IMR-90 (cell line): ENCODE data around the gene MDM2. TPM values are rescaled to one million over a fixed set of nuclear protein-coding genes. Genes with fewer than 3 reads are reported as not detected.
A peak's percentile ranks its signal among the peaks of the same experiment; 100 is the strongest.
"Not testable (repeated sequence)": the region's sequence is repeated elsewhere in the genome, so short reads cannot be mapped to it uniquely, and the experiment has no call there.

Experiments
- ATAC-seq: fragments of 200-7000 bp; cut with Tn5 transposase; 2 replicates; pipeline ENCODE4 v1.9.1; 2020; ENCODE audit warnings: low read depth, mild to moderate bottlenecking, moderate library complexity
- BruUV-seq: library from RNA; stranded (reverse); fragments of 400-500 nt; replicated peaks from 2 replicates; lab custom pipeline; 2021; lab: Mats Ljungman, UMichigan
- CTCF ChIA-PET: fragments of 300-600 bp; formaldehyde crosslinking; extraction: SDS; loops from one replicate; lab custom pipeline; 2021; ENCODE audit warnings: antibody characterized with exemption; lab: Yijun Ruan, JAX
- POLR2A ChIA-PET: fragments of 300-600 bp; sonication (Branson Sonifier 250); formaldehyde crosslinking; loops from one replicate; lab custom pipeline; 2022; ENCODE audit warnings: antibody characterized with exemption; ENCODE audit not compliant: unreplicated experiment; lab: Charles Lee
- DNase-seq: peaks from one replicate; pipeline ENCODE4 v3.0.0; 2013
- H2AFZ ChIP-seq: replicated peaks from 2 replicates; pipeline ENCODE3; 2013; ENCODE audit warnings: low read length, mild to moderate bottlenecking; ENCODE audit not compliant: poor library complexity
- H2AK5ac ChIP-seq: 2 replicates; pipeline ENCODE4 v1.6.1; 2013; ENCODE audit warnings: low read depth, low read length, inconsistent platforms
- H2AK9ac ChIP-seq: replicated peaks from 2 replicates; pipeline ENCODE3; 2013; ENCODE audit warnings: mild to moderate bottlenecking, low read depth, low read length, moderate library complexity; ENCODE audit not compliant: poor library complexity
- H2BK120ac ChIP-seq: 2 replicates; pipeline ENCODE4 v1.6.1; 2013; ENCODE audit warnings: low read depth, low read length, inconsistent platforms
- H2BK15ac ChIP-seq: 3 replicates; pipeline ENCODE4 v1.6.1; 2013; ENCODE audit warnings: low read depth, low read length, inconsistent platforms
- H2BK20ac ChIP-seq: 2 replicates; pipeline ENCODE4 v1.6.1; 2013; ENCODE audit warnings: low read depth, mild to moderate bottlenecking, inconsistent platforms, low read length, moderate library complexity
- H2BK5ac ChIP-seq: 2 replicates; pipeline ENCODE4 v1.6.1; 2013; ENCODE audit warnings: mild to moderate bottlenecking, low read depth, low read length, inconsistent platforms; ENCODE audit not compliant: poor library complexity, severe bottlenecking
- H3K14ac ChIP-seq: replicated peaks from 2 replicates; pipeline ENCODE4 v1.6.1; 2013; ENCODE audit warnings: low read depth, low read length, inconsistent platforms
- H3K18ac ChIP-seq: 2 replicates; pipeline ENCODE4 v1.6.1; 2013; ENCODE audit warnings: low read depth, low read length, control low read depth
- H3K23ac ChIP-seq: 2 replicates; pipeline ENCODE4 v1.6.1; 2013; ENCODE audit warnings: low read depth, low read length, inconsistent platforms
- H3K27ac ChIP-seq: 2 replicates; pipeline ENCODE4 v1.5.1; 2013; ENCODE audit warnings: mild to moderate bottlenecking, control low read depth, low read length; ENCODE audit not compliant: insufficient read depth
- H3K27me3 ChIP-seq: 2 replicates; pipeline ENCODE4 v1.6.1; 2013; ENCODE audit warnings: low read length; ENCODE audit not compliant: control insufficient read depth, insufficient read depth
- H3K36me3 ChIP-seq: 2 replicates; pipeline ENCODE4 v1.6.1; 2013; ENCODE audit warnings: low read length, mixed read lengths; ENCODE audit not compliant: control insufficient read depth, insufficient read depth
- H3K4ac ChIP-seq: 2 replicates; pipeline ENCODE4 v1.6.1; 2013; ENCODE audit warnings: low read depth, low read length, inconsistent platforms
- H3K4me1 ChIP-seq: 2 replicates; pipeline ENCODE4 v1.6.1; 2013; ENCODE audit warnings: low read length, mixed read lengths; ENCODE audit not compliant: control insufficient read depth, insufficient read depth
- H3K4me2 ChIP-seq: 2 replicates; pipeline ENCODE4 v1.6.1; 2013; ENCODE audit warnings: low read depth, mild to moderate bottlenecking, control low read depth, low read length, moderate library complexity
- H3K4me3 ChIP-seq: 2 replicates; pipeline ENCODE4 v1.5.1; 2013; ENCODE audit warnings: low read depth, mild to moderate bottlenecking, control low read depth, low read length, moderate library complexity; ENCODE audit not compliant: insufficient read depth
- H3K56ac ChIP-seq: 2 replicates; pipeline ENCODE4 v1.6.1; 2013; ENCODE audit warnings: low read length, inconsistent platforms; ENCODE audit not compliant: insufficient read depth; ENCODE audit errors: extremely low read depth
- H3K79me1 ChIP-seq, 2 experiments: 2 replicates each; pipeline ENCODE4 v1.6.1; 2013; ENCODE audit warnings: low read length in 2 of 2, inconsistent platforms in 1 of 2, low read depth in 1 of 2
- H3K9ac ChIP-seq: 2 replicates; pipeline ENCODE4 v1.6.1; 2013; ENCODE audit warnings: low read depth, low read length, control low read depth
- H3K9me1 ChIP-seq: 2 replicates; pipeline ENCODE4 v1.6.1; 2013; ENCODE audit warnings: low read length, inconsistent platforms; ENCODE audit not compliant: insufficient read depth
- H3K9me3 ChIP-seq: 2 replicates; pipeline ENCODE4 v1.6.1; 2013; ENCODE audit warnings: low read length; ENCODE audit not compliant: control insufficient read depth, insufficient read depth
- H4K20me1 ChIP-seq: 2 replicates; pipeline ENCODE4 v1.6.1; 2013; ENCODE audit warnings: low read length, inconsistent platforms; ENCODE audit not compliant: insufficient read depth
- H4K5ac ChIP-seq: 2 replicates; pipeline ENCODE4 v1.6.1; 2013; ENCODE audit warnings: mild to moderate bottlenecking, low read depth, low read length, control low read depth
- H4K8ac ChIP-seq, 2 experiments: 2 replicates each; pipeline ENCODE4 v1.6.1; 2013; ENCODE audit warnings: low read depth in 2 of 2, low read length in 2 of 2, control low read depth in 1 of 2, inconsistent platforms in 1 of 2
- H4K91ac ChIP-seq: 2 replicates; pipeline ENCODE4 v1.6.1; 2013; ENCODE audit warnings: low read depth, low read length, inconsistent platforms; ENCODE audit not compliant: insufficient read depth
- CEBPB ChIP-seq: IDR thresholded peaks from 2 replicates; pipeline ENCODE4 v1.6.1; 2012; ENCODE audit warnings: low read depth, low read length, improper control_type of control experiment
- CTCF ChIP-seq: conservative IDR thresholded peaks from 2 replicates; pipeline ENCODE4 v1.5.1; 2012; ENCODE audit warnings: mild to moderate bottlenecking, low read depth, low read length, improper control_type of control experiment
- RAD21 ChIP-seq: IDR thresholded peaks from 2 replicates; pipeline ENCODE4 v1.6.1; 2012; ENCODE audit warnings: low read length, improper control_type of control experiment
- SMC3 ChIP-seq: fragments of 150-350 bp; IDR thresholded peaks from 2 replicates; pipeline ENCODE4 v1.6.1; 2016; ENCODE audit warnings: low read depth, mild to moderate bottlenecking, antibody characterized with exemption, low read length, moderate library complexity
- WGBS, 2 experiments: methylation state at CpG; one replicate each; pipeline versions ENCODE4 v1.1.5 to v1.1.7; 2013; ENCODE audit warnings: missing lambda C conversion rate in 2 of 2; ENCODE audit not compliant: insufficient read length in 1 of 2; ENCODE audit errors: extremely low coverage in 2 of 2; 5-methylcytosine and 5-hydroxymethylcytosine counted together
- dilution Hi-C: fragments of 300-500 bp; cut with HindIII; formaldehyde crosslinking; loops from one replicate; pipeline ENCODE4 v1.14.3; 2018; ENCODE audit warnings: low sequenced_read_pairs; ENCODE audit not compliant: unreplicated experiment
- in situ Hi-C: fragments of 300-500 bp; cut with MboI; formaldehyde crosslinking; loops from 3 replicates; pipeline ENCODE4 v1.14.3; 2019; ENCODE audit warnings: low sequenced_read_pairs, inconsistent platforms, mixed read lengths
- intact Hi-C: fragments of 100-400 bp; cut with micrococcal nuclease; formaldehyde crosslinking; loops from 2 replicates; pipeline ENCODE4 v1.10.0; 2022
- polyA plus RNA-seq, 3 experiments: library from polyadenylated mRNA; depleted of rRNA; stranded (reverse); fragments of >200 nt; gene quantifications; 2 replicates each; pipeline ENCODE4 v1.2.3, GENCODE V29; 2012; ENCODE audit warnings: low replicate concordance in 1 of 3
- total RNA-seq: library from RNA; depleted of rRNA; stranded (reverse); fragments of >200 nt; gene quantifications from 2 replicates; pipeline ENCODE4 v1.2.3, GENCODE V29; 2012

Gene MDM2
- total and polyA plus RNA-seq, 2 of the 4 experiments (the other 2 are of a cell fraction) = 21.9 to 196 TPM

- H4K8ac ChIP-seq, BruUV-seq, POLR2A ChIA-PET, H3K79me1 ChIP-seq, H2BK15ac ChIP-seq, dilution Hi-C loops, H2BK5ac ChIP-seq, H3K27ac ChIP-seq, H2AFZ ChIP-seq, H2BK20ac ChIP-seq, H3K9me3 ChIP-seq, H3K4me3 ChIP-seq, H4K91ac ChIP-seq, H4K20me1 ChIP-seq, H2AK9ac ChIP-seq, H3K4me1 ChIP-seq, H3K9ac ChIP-seq, H3K23ac ChIP-seq, H3K56ac ChIP-seq, H3K36me3 ChIP-seq, H3K9me1 ChIP-seq, H2AK5ac ChIP-seq, H3K18ac ChIP-seq, H3K27me3 ChIP-seq, H3K14ac ChIP-seq, H3K4ac ChIP-seq, H4K5ac ChIP-seq, H2BK120ac ChIP-seq, H3K4me2 ChIP-seq: not testable (repeated sequence)
- DNase-seq (peak; percentile 60), ATAC-seq (peak; percentile 86)
- in situ Hi-C loops = loop anchor here (10.0 kb wide), 1 partner anchor 381 kb away; no protein-coding TSS in a partner anchor
- TF ChIP-seq RAD21 = peak; percentile 78
- peak; percentile 76 for TF ChIP-seq SMC3
- TF ChIP-seq CEBPB = 0 out of 2 replicates have a peak, but pooled peaks have one; percentile 12
- peak; percentile 72 for TF ChIP-seq CTCF
- intact Hi-C loops = loop anchor here (1.0 to 5.0 kb wide), 3 partner anchors 206 to 388 kb away; no protein-coding TSS in a partner anchor
- no CpG with 5 or more reads among the region's 8 CpGs for WGBS, 2 experiments
- CTCF ChIA-PET = interaction anchor here (0.6 to 1.5 kb wide), 4 partner anchors 93 to 391 kb away, joined by 3 to 7 read pairs (median 3); no protein-coding TSS in a partner anchor
These were observed 56.0 kb downstream of the MDM2 start for GRCh38 chr12:68863886-68864454.
